Hematopoietic multipotent progenitor cell treated with erythropoietin and hydrocortisone succinate and interleukin-3 and kit ligand, for 6 days (in vitro differentiated cells): ENCODE data around the gene PTPRN2.
"Not testable (repeated sequence)": the region's sequence is repeated elsewhere in the genome, so short reads cannot be mapped to it uniquely, and the experiment has no call there.

Source experiments
- DNase-seq: peaks from one replicate; pipeline ENCODE4 v3.0.0-alpha.2; 2015

Gene PTPRN2

GRCh38 chr7:158458716-158459282 lies 128.8 kb downstream of the PTPRN2 start:
- no peak for DNase-seq

- DNase-seq: no peak
These were observed 129.5 kb downstream of the PTPRN2 start for GRCh38 chr7:158458096-158458495.

GRCh38 chr7:158457586-158457985 lies 130.0 kb downstream of the PTPRN2 start:
- not testable (repeated sequence) for DNase-seq

GRCh38 chr7:158454631-158455030 lies 133.0 kb downstream of the PTPRN2 start:
- DNase-seq: no peak

- DNase-seq: no peak
These were observed 134.0 kb downstream of the PTPRN2 start for GRCh38 chr7:158453663-158454062.

GRCh38 chr7:158452331-158452730 lies 135.3 kb downstream of the PTPRN2 start:
- no peak for DNase-seq

GRCh38 chr7:158450476-158451124 lies 137.0 kb downstream of the PTPRN2 start:
- DNase-seq: no peak

GRCh38 chr7:158449942-158450341 lies 137.7 kb downstream of the PTPRN2 start:
- DNase-seq: no peak

GRCh38 chr7:158449266-158449665 lies 138.4 kb downstream of the PTPRN2 start:
- no peak for DNase-seq

- no peak for DNase-seq
These were observed 139.1 kb downstream of the PTPRN2 start for GRCh38 chr7:158448430-158449100.

GRCh38 chr7:158447506-158448171 lies 140.0 kb downstream of the PTPRN2 start:
- no peak for DNase-seq

- no peak for DNase-seq
These were observed 140.5 kb downstream of the PTPRN2 start for GRCh38 chr7:158447151-158447505.

GRCh38 chr7:158446706-158447105 lies 140.9 kb downstream of the PTPRN2 start:
- no peak for DNase-seq

- DNase-seq: no peak
These were observed 141.3 kb downstream of the PTPRN2 start for GRCh38 chr7:158446281-158446680.

GRCh38 chr7:158445421-158446175 lies 142.0 kb downstream of the PTPRN2 start:
- no peak for DNase-seq

- no peak for DNase-seq
These were observed 142.9 kb downstream of the PTPRN2 start for GRCh38 chr7:158444501-158445420.

GRCh38 chr7:158443688-158444483 lies 143.7 kb downstream of the PTPRN2 start:
- no peak for DNase-seq

GRCh38 chr7:158443014-158443687 lies 144.5 kb downstream of the PTPRN2 start:
- no peak for DNase-seq

- DNase-seq: peak; percentile 26
These were observed 145.4 kb downstream of the PTPRN2 start for GRCh38 chr7:158442260-158442659.

- DNase-seq: no peak
These were observed 148.6 kb downstream of the PTPRN2 start for GRCh38 chr7:158439035-158439434.
